ENCODE results near the gene SEC23B. TPM values are rescaled to one million over a fixed set of nuclear protein-coding genes. Genes with fewer than 3 reads are reported as not detected.
A peak's percentile ranks its signal among the peaks of the same experiment; 100 is the strongest.

SEC23B gene
- total and polyA plus RNA-seq, 5 donors from 2014 or later: 45.0 to 57.7 (median 47.6) TPM

DNA sequence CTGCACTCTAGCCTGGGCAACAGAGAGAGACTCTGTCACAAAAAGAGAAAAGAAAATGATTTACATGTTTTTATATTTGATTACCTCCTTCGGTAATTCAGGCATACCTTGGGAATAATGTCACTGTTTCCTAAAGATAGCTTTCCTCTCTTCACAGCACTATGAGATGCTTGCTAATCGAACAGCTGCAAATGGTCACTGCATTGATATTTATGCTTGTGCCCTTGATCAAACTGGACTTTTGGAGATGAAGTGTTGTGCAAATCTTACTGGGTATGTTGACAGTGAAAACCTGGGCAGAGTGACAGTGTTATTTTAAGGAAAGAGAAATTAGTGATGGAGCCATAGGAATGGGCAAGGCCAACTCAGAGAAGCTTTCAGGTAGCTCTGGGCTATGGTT is 19.6 kb downstream of the SEC23B start:
- Histone ChIP-seq H3K9me3 (ENCODE audit: control insufficient read depth in 2 of 2, low read length in 2 of 2) (no peaks in the 10 kb centered on the region), H3K27me3 (ENCODE audit: control insufficient read depth, insufficient read depth, low read length) (no peaks in the 10 kb centered on the region), H3K4me1 (ENCODE audit: control insufficient read depth, insufficient read depth, low read length, poor library complexity, severe bottlenecking) (no peaks in the 10 kb centered on the region), H3K27ac (ENCODE audit: insufficient read depth, low read length, poor library complexity, severe bottlenecking) (no peak overlapping the region), H3K36me3 (ENCODE audit: control insufficient read depth, insufficient read depth, low read length) (peaks cover 80% of the 10 kb centered on the region), H3K4me3 (ENCODE audit: low read depth, low read length) (no peak overlapping the region)
- H3K4me1 Mint-ChIP-seq: no peaks in the 10 kb centered on the region
- H3K36me3 Mint-ChIP-seq: peaks cover 56% of the 10 kb centered on the region
- no peaks in the 10 kb centered on the region for H3K27me3 Mint-ChIP-seq
- no peak overlapping the region for H3K27ac Mint-ChIP-seq
- no peak for ATAC-seq (ENCODE audit: low read depth in 2 of 2)
- H3K9me3 Mint-ChIP-seq: no peaks in the 10 kb centered on the region
- no peak overlapping the region for H3K4me3 Mint-ChIP-seq
- DNase-seq: no peak

DNA sequence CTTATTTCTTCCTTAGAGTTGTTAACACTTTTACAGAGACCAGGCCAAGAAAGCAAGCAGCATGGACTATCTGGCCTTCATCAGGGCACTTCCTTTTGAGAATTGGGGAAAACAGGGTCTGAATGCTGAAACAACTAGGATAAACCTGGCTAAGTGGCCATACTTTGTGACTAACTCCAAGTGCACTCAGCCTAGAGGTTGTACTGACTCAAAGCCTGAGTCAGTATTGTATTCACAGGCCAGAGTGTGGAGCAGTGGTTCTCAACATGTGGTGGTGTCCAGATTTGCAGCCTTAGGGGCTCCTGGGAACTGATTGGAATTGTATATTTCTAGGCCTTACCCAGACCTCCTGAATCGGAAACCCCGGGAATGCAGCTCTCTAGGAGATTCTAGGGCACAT is 20.1 kb downstream of the SEC23B start:
- no peaks in the 10 kb centered on the region for H3K4me1 ChIP-seq (ENCODE audit: control insufficient read depth, insufficient read depth, low read length, poor library complexity, severe bottlenecking)
- H3K36me3 Mint-ChIP-seq: peaks cover 61% of the 10 kb centered on the region
- ATAC-seq (ENCODE audit: low read depth in 2 of 2) (no peak), DNase-seq (no peak)
- no peak overlapping the region for H3K4me3 Mint-ChIP-seq
- H3K27ac Mint-ChIP-seq: no peak overlapping the region
- H3K36me3 ChIP-seq (ENCODE audit: control insufficient read depth, insufficient read depth, low read length): peaks cover 85% of the 10 kb centered on the region
- no peaks in the 10 kb centered on the region for H3K9me3 ChIP-seq (ENCODE audit: control insufficient read depth in 2 of 2, low read length in 2 of 2)
- no peaks in the 10 kb centered on the region for H3K9me3 Mint-ChIP-seq
- H3K27me3 Mint-ChIP-seq: no peaks in the 10 kb centered on the region
- no peaks in the 10 kb centered on the region for H3K4me1 Mint-ChIP-seq
- no peak overlapping the region for H3K27ac ChIP-seq (ENCODE audit: insufficient read depth, low read length, poor library complexity, severe bottlenecking)
- H3K27me3 ChIP-seq (ENCODE audit: control insufficient read depth, insufficient read depth, low read length): no peaks in the 10 kb centered on the region
- H3K4me3 ChIP-seq (ENCODE audit: low read depth, low read length): no peak overlapping the region

DNA sequence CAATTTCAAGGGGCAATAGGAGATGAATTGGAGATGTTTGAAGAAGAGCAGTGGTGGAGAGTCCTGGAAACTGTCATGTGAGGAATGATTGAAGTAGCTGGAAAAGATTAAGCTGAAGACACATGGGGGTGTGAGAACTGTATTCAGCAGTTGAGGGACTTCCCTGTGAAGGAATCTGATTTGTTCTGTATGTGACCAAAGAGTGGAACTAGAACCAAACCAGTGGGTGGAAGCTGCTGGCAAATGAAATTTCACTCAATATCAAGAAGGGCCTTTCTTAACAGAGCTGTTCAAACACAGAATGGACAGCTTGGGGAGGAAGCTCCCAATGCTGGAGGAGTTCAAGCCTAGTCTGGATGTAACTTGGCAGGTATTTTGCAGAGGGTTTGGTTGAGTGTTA is 21.3 kb downstream of the SEC23B start:
- no peaks in the 10 kb centered on the region for H3K27me3 Mint-ChIP-seq
- ATAC-seq (ENCODE audit: low read depth in 2 of 2): no peak

DNA sequence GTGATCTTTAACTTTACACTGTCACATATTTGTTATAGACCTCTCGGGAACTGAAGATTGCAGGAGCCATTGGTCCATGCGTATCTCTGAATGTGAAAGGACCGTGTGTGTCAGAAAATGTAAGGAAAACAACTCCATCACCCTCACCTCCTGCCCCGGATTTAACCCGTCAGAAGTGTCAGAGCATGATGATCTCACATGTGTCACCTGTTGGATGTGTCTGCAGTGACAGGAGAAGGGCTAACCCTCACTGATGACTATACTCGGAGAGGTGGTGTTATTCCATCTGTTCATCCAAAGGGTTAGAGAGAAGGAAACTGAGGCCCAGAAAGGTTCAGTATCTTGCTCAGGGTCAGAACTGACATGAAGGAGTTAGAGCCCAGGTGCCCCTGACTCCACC is 24.9 kb downstream of the SEC23B start:
- ATAC-seq (ENCODE audit: low read depth in 2 of 2): no peak
- H3K36me3 ChIP-seq (ENCODE audit: control insufficient read depth, insufficient read depth, low read length): peaks cover 83% of the 10 kb centered on the region
- H3K36me3 Mint-ChIP-seq: peaks cover 59% of the 10 kb centered on the region

More for the DNA sequence above, 21.3 kb downstream of the SEC23B start:
- no peak for DNase-seq
- peak overlapping the region in 2 of 3 donors; percentile 2 to 92 for H3K27ac Mint-ChIP-seq
- Histone ChIP-seq H3K4me3 (ENCODE audit: low read depth, low read length) (no peak overlapping the region), H3K36me3 (ENCODE audit: control insufficient read depth, insufficient read depth, low read length) (peaks cover 94% of the 10 kb centered on the region), H3K9me3 (ENCODE audit: control insufficient read depth in 2 of 2, low read length in 2 of 2) (no peaks in the 10 kb centered on the region), H3K27me3 (ENCODE audit: control insufficient read depth, insufficient read depth, low read length) (no peaks in the 10 kb centered on the region), H3K27ac (ENCODE audit: insufficient read depth, low read length, poor library complexity, severe bottlenecking) (no peak overlapping the region), H3K4me1 (ENCODE audit: control insufficient read depth, insufficient read depth, low read length, poor library complexity, severe bottlenecking) (no peaks in the 10 kb centered on the region)
- no peaks in the 10 kb centered on the region for H3K4me1 Mint-ChIP-seq
- peaks cover 60% of the 10 kb centered on the region for H3K36me3 Mint-ChIP-seq
- peak overlapping the region in 1 of 4 donors; percentile 18 for H3K4me3 Mint-ChIP-seq
- H3K9me3 Mint-ChIP-seq: no peaks in the 10 kb centered on the region

DNA sequence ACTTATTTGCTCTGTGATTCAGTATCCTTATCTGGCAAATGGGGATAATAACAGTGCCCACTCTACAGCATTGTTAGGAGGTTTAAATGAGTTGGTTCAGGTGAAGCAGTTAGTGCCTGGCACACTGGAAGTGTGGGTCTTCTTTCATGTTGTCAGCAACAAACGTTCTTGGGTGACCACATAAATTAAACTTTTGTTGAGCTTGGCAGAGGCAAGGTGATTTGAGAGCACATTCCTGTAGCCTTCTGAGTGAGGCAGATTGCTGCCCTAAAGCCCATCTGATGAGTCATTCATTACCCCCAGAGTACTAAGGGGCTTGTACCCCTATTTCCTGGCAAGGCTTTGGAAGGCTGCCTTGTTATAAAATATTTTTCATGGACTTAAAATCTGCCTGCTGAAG is 25.8 kb downstream of the SEC23B start:
- ATAC-seq (ENCODE audit: low read depth in 2 of 2) (no peak), DNase-seq (no peak)
- Histone ChIP-seq H3K36me3 (ENCODE audit: control insufficient read depth, insufficient read depth, low read length) (peaks cover 78% of the 10 kb centered on the region), H3K27ac (ENCODE audit: insufficient read depth, low read length, poor library complexity, severe bottlenecking) (no peak overlapping the region), H3K27me3 (ENCODE audit: control insufficient read depth, insufficient read depth, low read length) (no peaks in the 10 kb centered on the region), H3K4me3 (ENCODE audit: low read depth, low read length) (no peak overlapping the region), H3K9me3 (ENCODE audit: control insufficient read depth in 2 of 2, low read length in 2 of 2) (no peaks in the 10 kb centered on the region), H3K4me1 (ENCODE audit: control insufficient read depth, insufficient read depth, low read length, poor library complexity, severe bottlenecking) (no peaks in the 10 kb centered on the region)
- Mint-ChIP-seq H3K36me3 (peaks cover 57% of the 10 kb centered on the region), H3K27ac (peak overlapping the region in 1 of 3 donors; percentile 23), H3K27me3 (no peaks in the 10 kb centered on the region), H3K4me3 (no peak overlapping the region), H3K9me3 (peaks cover 0 to 4% (median 0%) of the 10 kb centered on the region in 7 donors), H3K4me1 (no peaks in the 10 kb centered on the region)

More for the DNA sequence above, 24.9 kb downstream of the SEC23B start:
- H3K27ac ChIP-seq (ENCODE audit: insufficient read depth, low read length, poor library complexity, severe bottlenecking): no peak overlapping the region
- peak overlapping the region in 2 of 3 donors; percentile 23 to 52 for H3K27ac Mint-ChIP-seq
- H3K9me3 Mint-ChIP-seq: peaks cover 0 to 4% (median 0%) of the 10 kb centered on the region in 7 donors
- H3K4me1 ChIP-seq (ENCODE audit: control insufficient read depth, insufficient read depth, low read length, poor library complexity, severe bottlenecking): no peaks in the 10 kb centered on the region
- DNase-seq: no peak
- no peaks in the 10 kb centered on the region for H3K27me3 Mint-ChIP-seq
- no peak overlapping the region for H3K4me3 ChIP-seq (ENCODE audit: low read depth, low read length)
- no peaks in the 10 kb centered on the region for H3K4me1 Mint-ChIP-seq
- no peaks in the 10 kb centered on the region for H3K27me3 ChIP-seq (ENCODE audit: control insufficient read depth, insufficient read depth, low read length)
- H3K9me3 ChIP-seq (ENCODE audit: control insufficient read depth in 2 of 2, low read length in 2 of 2): no peaks in the 10 kb centered on the region
- H3K4me3 Mint-ChIP-seq: no peak overlapping the region

GRCh38 chr20:18533978-18534644 is 26.4 kb downstream of the SEC23B start:
- H3K27me3 Mint-ChIP-seq: no peaks in the 10 kb centered on the region
- peaks cover 0 to 4% (median 0%) of the 10 kb centered on the region in 7 donors for H3K9me3 Mint-ChIP-seq
- no peak overlapping the region for H3K4me3 ChIP-seq (ENCODE audit: low read depth, low read length)
- H3K4me1 Mint-ChIP-seq: no peaks in the 10 kb centered on the region
- H3K9me3 ChIP-seq (ENCODE audit: control insufficient read depth in 2 of 2, low read length in 2 of 2): no peaks in the 10 kb centered on the region
- H3K36me3 Mint-ChIP-seq: peaks cover 51% of the 10 kb centered on the region
- H3K4me3 Mint-ChIP-seq: no peak overlapping the region
- H3K4me1 ChIP-seq (ENCODE audit: control insufficient read depth, insufficient read depth, low read length, poor library complexity, severe bottlenecking): no peaks in the 10 kb centered on the region
- no peaks in the 10 kb centered on the region for H3K27me3 ChIP-seq (ENCODE audit: control insufficient read depth, insufficient read depth, low read length)
- H3K27ac ChIP-seq (ENCODE audit: insufficient read depth, low read length, poor library complexity, severe bottlenecking): no peak overlapping the region
- DNase-seq: no peak
- H3K36me3 ChIP-seq (ENCODE audit: control insufficient read depth, insufficient read depth, low read length): peaks cover 72% of the 10 kb centered on the region
- no peak overlapping the region for H3K27ac Mint-ChIP-seq
- ATAC-seq (ENCODE audit: low read depth in 2 of 2): no peak

GRCh38 chr20:18537651-18538050 is 29.9 kb downstream of the SEC23B start:
- Histone ChIP-seq H3K4me1 (ENCODE audit: control insufficient read depth, insufficient read depth, low read length, poor library complexity, severe bottlenecking) (no peaks in the 10 kb centered on the region), H3K9me3 (ENCODE audit: control insufficient read depth in 2 of 2, low read length in 2 of 2) (no peaks in the 10 kb centered on the region), H3K36me3 (ENCODE audit: control insufficient read depth, insufficient read depth, low read length) (peaks cover 73% of the 10 kb centered on the region), H3K4me3 (ENCODE audit: low read depth, low read length) (no peak overlapping the region), H3K27ac (ENCODE audit: insufficient read depth, low read length, poor library complexity, severe bottlenecking) (no peak overlapping the region), H3K27me3 (ENCODE audit: control insufficient read depth, insufficient read depth, low read length) (no peaks in the 10 kb centered on the region)
- peaks cover 0 to 5% (median 0%) of the 10 kb centered on the region in 4 donors for H3K4me1 Mint-ChIP-seq
- no peak overlapping the region for H3K27ac Mint-ChIP-seq
- H3K36me3 Mint-ChIP-seq: peaks cover 45% of the 10 kb centered on the region
- no peak for DNase-seq
- ATAC-seq (ENCODE audit: low read depth in 2 of 2): no peak
- no peaks in the 10 kb centered on the region for H3K27me3 Mint-ChIP-seq
- H3K9me3 Mint-ChIP-seq: peaks cover 0 to 4% (median 0%) of the 10 kb centered on the region in 7 donors
- no peak overlapping the region for H3K4me3 Mint-ChIP-seq

DNA sequence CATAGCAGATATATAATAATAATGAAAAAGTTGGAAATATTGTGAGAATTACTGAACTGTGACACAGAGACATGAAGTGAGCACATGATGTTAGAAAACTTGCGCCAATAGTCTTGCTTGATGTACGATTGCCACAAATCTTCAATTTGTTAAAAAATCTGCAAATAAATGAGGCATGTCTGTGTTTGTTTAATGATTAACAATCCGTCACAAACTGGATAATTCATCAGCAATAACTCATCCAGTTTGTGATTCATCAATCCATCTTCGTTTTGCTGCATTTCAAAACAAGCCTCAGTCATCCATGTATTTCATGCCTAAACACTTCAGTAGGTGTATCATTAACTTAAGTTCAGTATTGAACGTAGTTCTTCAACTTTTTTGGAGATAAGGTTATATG is 34.0 kb downstream of the SEC23B start:
- Mint-ChIP-seq H3K36me3 (peaks cover 51% of the 10 kb centered on the region), H3K4me1 (peaks cover 0 to 5% (median 0%) of the 10 kb centered on the region in 4 donors)
- peaks cover 73% of the 10 kb centered on the region for H3K36me3 ChIP-seq (ENCODE audit: control insufficient read depth, insufficient read depth, low read length)

More for the DNA sequence above, 34.0 kb downstream of the SEC23B start:
- Histone ChIP-seq H3K9me3 (ENCODE audit: control insufficient read depth in 2 of 2, low read length in 2 of 2) (no peaks in the 10 kb centered on the region), H3K27me3 (ENCODE audit: control insufficient read depth, insufficient read depth, low read length) (no peaks in the 10 kb centered on the region), H3K4me3 (ENCODE audit: low read depth, low read length) (no peak overlapping the region), H3K27ac (ENCODE audit: insufficient read depth, low read length, poor library complexity, severe bottlenecking) (no peak overlapping the region), H3K4me1 (ENCODE audit: control insufficient read depth, insufficient read depth, low read length, poor library complexity, severe bottlenecking) (no peaks in the 10 kb centered on the region)
- no peaks in the 10 kb centered on the region for H3K27me3 Mint-ChIP-seq
- ATAC-seq (ENCODE audit: low read depth in 2 of 2) (no peak), DNase-seq (no peak)
- H3K4me3 Mint-ChIP-seq: no peak overlapping the region
- no peak overlapping the region for H3K27ac Mint-ChIP-seq
- peaks cover 0 to 2% (median 0%) of the 10 kb centered on the region in 7 donors for H3K9me3 Mint-ChIP-seq
